ENCODE measurements around the gene DNAJA3. TPM values are rescaled to one million over a fixed set of nuclear protein-coding genes. Genes with fewer than 3 reads are reported as not detected.

DNAJA3 gene
- total and polyA plus RNA-seq, 12 donors = 29.0 to 76.7 (median 71.4) TPM

GRCh38 chr16:4488499-4488967 lies 62.9 kb downstream of the DNAJA3 start:
- intact Hi-C loops (cut with DNase I) = no loop called here
- DNase-seq (no peak), ATAC-seq (no peak)
- no peaks in the 10 kb centered on the region for H3K9me3 ChIP-seq
- no peak overlapping the region for H3K4me3 ChIP-seq
- TF ChIP-seq CTCF (IDR thresholded peaks at IDR 0.05) = no peak
- no peaks in the 10 kb centered on the region for H3K27me3 ChIP-seq
- H3K27ac ChIP-seq = peak overlapping the region in 4 of 10 donors; percentile 1 to 88 (median 41)
- peaks cover 0 to 49% (median 32%) of the 10 kb centered on the region in 9 donors for H3K4me1 ChIP-seq
- peaks cover 0 to 65% (median 18%) of the 10 kb centered on the region in 9 donors for H3K36me3 ChIP-seq
- 69 to 74% methylated on average over 1 of the region's 1 CpG for WGBS, 2 donors

- TF ChIP-seq CTCF (IDR thresholded peaks at IDR 0.05) = no peak
- 88 to 89% methylated on average over 5 of the region's 5 CpGs for WGBS, 2 donors
- no peak for ATAC-seq
- Histone ChIP-seq H3K9me3 (no peaks in the 10 kb centered on the region), H3K4me1 (peaks cover 0 to 49% (median 32%) of the 10 kb centered on the region in 9 donors), H3K27ac (peak overlapping the region in 2 of 10 donors; percentile 56 to 88), H3K27me3 (no peaks in the 10 kb centered on the region), H3K4me3 (no peak overlapping the region), H3K36me3 (peaks cover 0 to 60% (median 14%) of the 10 kb centered on the region in 9 donors)
- intact Hi-C loops (cut with DNase I) = no loop called here
- DNase-seq = no peak
Measured at GRCh38 chr16:4489030-4489429, 63.4 kb downstream of the DNAJA3 start.

- TF ChIP-seq CTCF (IDR thresholded peaks at IDR 0.05) = no peak
- ATAC-seq (no peak), DNase-seq (no peak)
- Histone ChIP-seq H3K36me3 (peaks cover 0 to 45% (median 10%) of the 10 kb centered on the region in 9 donors), H3K27me3 (no peaks in the 10 kb centered on the region), H3K9me3 (no peaks in the 10 kb centered on the region), H3K27ac (no peak overlapping the region), H3K4me3 (no peak overlapping the region), H3K4me1 (peaks cover 0 to 55% (median 17%) of the 10 kb centered on the region in 9 donors)
- WGBS, 2 donors = 98% methylated on average over 4 of the region's 4 CpGs
- intact Hi-C loops (cut with DNase I) = no loop called here
Measured at GRCh38 chr16:4491898-4492297, 66.2 kb downstream of the DNAJA3 start.

- no peak for TF ChIP-seq CTCF (IDR thresholded peaks at IDR 0.05)
- peaks cover 0 to 46% (median 3%) of the 10 kb centered on the region in 9 donors for H3K36me3 ChIP-seq
- no peak overlapping the region for H3K4me3 ChIP-seq
- intact Hi-C loops (cut with DNase I) = no loop called here
- no peaks in the 10 kb centered on the region for H3K27me3 ChIP-seq
- ATAC-seq = peak in 3 of 8 donors; percentile 15 to 39 (median 27)
- no peak for DNase-seq
- H3K4me1 ChIP-seq = peaks cover 0 to 36% (median 13%) of the 10 kb centered on the region in 9 donors
- WGBS, 2 donors = 90% methylated on average over 6 of the region's 6 CpGs
- H3K27ac ChIP-seq = peak overlapping the region in 1 of 10 donors; percentile 22
- H3K9me3 ChIP-seq = no peaks in the 10 kb centered on the region
Measured at GRCh38 chr16:4494746-4495490, 69.2 kb downstream of the DNAJA3 start.

Measured in heart right ventricle (tissue), 16 donors.